Measurements from ENCODE around the gene CLPTM1L. TPM values are rescaled to one million over a fixed set of nuclear protein-coding genes. Genes with fewer than 3 reads are reported as not detected.

CLPTM1L gene
- total and polyA plus RNA-seq, 12 donors = 40.7 to 96.5 (median 83.2) TPM

- WGBS, 4 donors = 85 to 92% (median 90%) methylated on average over 23 to 39 of the region's 39 CpGs
- Histone ChIP-seq H3K4me3 (no peak overlapping the region), H3K36me3 (replicated peaks in 1 of 2) (no peaks in the 10 kb centered on the region), H3K27me3 (no peaks in the 10 kb centered on the region), H3K9me3 (replicated peaks in 1 of 3) (no peaks in the 10 kb centered on the region), H3K27ac (no peak overlapping the region), H3K4me1 (replicated peaks in 1 of 2) (no peaks in the 10 kb centered on the region)
- no peak for DNase-seq
- TF ChIP-seq CTCF (IDR thresholded peaks at IDR 0.05) (no peak), POLR2A (IDR thresholded peaks at IDR 0.05) (no peak)
- intact Hi-C loops (cut with DNase I) = no loop called here
Observed at GRCh38 chr5:1270933-1271914, 73.7 kb downstream of the CLPTM1L start.

GRCh38 chr5:1270426-1270825 is 74.5 kb downstream of the CLPTM1L start:
- Histone ChIP-seq H3K36me3 (replicated peaks in 1 of 2) (no peaks in the 10 kb centered on the region), H3K9me3 (replicated peaks in 1 of 3) (no peaks in the 10 kb centered on the region), H3K27me3 (no peaks in the 10 kb centered on the region), H3K4me3 (no peak overlapping the region), H3K27ac (no peak overlapping the region), H3K4me1 (replicated peaks in 1 of 2) (no peaks in the 10 kb centered on the region)
- no peak for DNase-seq
- intact Hi-C loops (cut with DNase I) = no loop called here
- WGBS, 4 donors = 83 to 89% (median 89%) methylated on average over 22 of the region's 22 CpGs
- TF ChIP-seq CTCF (IDR thresholded peaks at IDR 0.05) (no peak), POLR2A (IDR thresholded peaks at IDR 0.05) (no peak)

- Histone ChIP-seq H3K4me3 (no peak overlapping the region), H3K27me3 (no peaks in the 10 kb centered on the region), H3K36me3 (replicated peaks in 1 of 2) (no peaks in the 10 kb centered on the region), H3K4me1 (replicated peaks in 1 of 2) (no peaks in the 10 kb centered on the region), H3K27ac (no peak overlapping the region), H3K9me3 (replicated peaks in 1 of 3) (no peaks in the 10 kb centered on the region)
- intact Hi-C loops (cut with DNase I) = no loop called here
- 84 to 88% (median 85%) methylated on average over 13 of the region's 13 CpGs for WGBS, 4 donors
- no peak for DNase-seq
- TF ChIP-seq CTCF (IDR thresholded peaks at IDR 0.05) (no peak), POLR2A (IDR thresholded peaks at IDR 0.05) (no peak)
Observed at GRCh38 chr5:1268666-1269065, 76.2 kb downstream of the CLPTM1L start.

- no peak for TF ChIP-seq POLR2A (IDR thresholded peaks at IDR 0.05)
- no peak for TF ChIP-seq CTCF (IDR thresholded peaks at IDR 0.05)
- Histone ChIP-seq H3K27ac (no peak overlapping the region), H3K4me1 (replicated peaks in 1 of 2) (no peaks in the 10 kb centered on the region), H3K9me3 (replicated peaks in 1 of 3) (no peaks in the 10 kb centered on the region), H3K27me3 (no peaks in the 10 kb centered on the region), H3K36me3 (replicated peaks in 1 of 2) (no peaks in the 10 kb centered on the region), H3K4me3 (no peak overlapping the region)
- intact Hi-C loops (cut with DNase I) = no loop called here
- WGBS, 4 donors = 75 to 93% (median 87%) methylated on average over 3 to 13 of the region's 13 CpGs
- DNase-seq = no peak
Observed at GRCh38 chr5:1268056-1268455, 76.8 kb downstream of the CLPTM1L start.

Small RNA genes within 50 kb of the gene (microRNA-seq; reads per million reads assigned to microRNA genes)
- 0 to 0.45 (median 0) reads per million in 3 donors for gene MIR4457

Small RNA genes within 50 kb of the gene (small RNA-seq; reads per million reads assigned to genes)
- gene MIR4457 = 0 reads per million in 2 donors

Other genes starting within 250 kb of the CLPTM1L start
- 10 to 100 TPM in 8 of 9 donors, 1 to 10 TPM in 1; 1.3 to 52.6 (median 29.4) TPM for gene SLC12A7, start 233.0 kb downstream of the CLPTM1L start, total RNA-seq
- 10 to 100 TPM in 2 of 3 donors, 1 to 10 TPM in 1; 5.5 to 25.8 (median 18.6) TPM for gene SLC12A7, start 233.0 kb downstream of the CLPTM1L start, polyA plus RNA-seq
- under 1 TPM in 1 of 9 donors, not detected in 8; under 0.01 TPM for gene SLC6A19, start 143.5 kb downstream of the CLPTM1L start, total RNA-seq
- not detected for gene SLC6A19, start 143.5 kb downstream of the CLPTM1L start, polyA plus RNA-seq
- gene SLC6A18, start 119.7 kb downstream of the CLPTM1L start, total RNA-seq = not detected
- gene SLC6A18, start 119.7 kb downstream of the CLPTM1L start, polyA plus RNA-seq = not detected
- under 1 TPM in 1 of 9 donors, not detected in 8; 0.29 TPM for gene TERT, start 50.0 kb downstream of the CLPTM1L start, total RNA-seq
- gene TERT, start 50.0 kb downstream of the CLPTM1L start, polyA plus RNA-seq = not detected
- not detected for gene SLC6A3, start 100.3 kb upstream of the CLPTM1L start, total RNA-seq
- gene SLC6A3, start 100.3 kb upstream of the CLPTM1L start, polyA plus RNA-seq = under 1 TPM in 1 of 3 donors, not detected in 2; 0.10 TPM
- 10 to 100 TPM; 29.2 to 59.1 (median 42.5) TPM for gene LPCAT1, start 178.9 kb upstream of the CLPTM1L start, total RNA-seq
- gene LPCAT1, start 178.9 kb upstream of the CLPTM1L start, polyA plus RNA-seq = 10 to 100 TPM; 23.2 to 45.3 (median 42.8) TPM

Measured in adrenal gland (tissue), 12 donors.